MM.1S (cell line): Measurements from ENCODE around the gene TENT5C.

Experiments used
- DNase-seq: peaks from one replicate; pipeline ENCODE4 v3.0.0-alpha.2; 2015
- H2AFZ ChIP-seq: fragments of 300-600 bp; sonication (generic); 2 replicates; pipeline ENCODE4 v1.6.0; 2016; ENCODE audit warnings: antibody characterized with exemption, low read length
- H3F3A ChIP-seq: fragments of 300-600 bp; sonication (generic); 2 replicates; pipeline ENCODE4 v1.6.1; 2016; ENCODE audit warnings: mild to moderate bottlenecking, antibody characterized with exemption, low read length, moderate library complexity, mixed read lengths; ENCODE audit not compliant: insufficient read depth
- H3K27ac ChIP-seq: fragments of 300-600 bp; sonication (generic); 2 replicates; pipeline ENCODE4 v1.5.1; 2016; ENCODE audit warnings: mild to moderate bottlenecking, low read length
- H3K27me3 ChIP-seq: fragments of 300-600 bp; sonication (generic); replicated peaks from 2 replicates; pipeline ENCODE4 v1.6.0; 2016; ENCODE audit warnings: low read length; ENCODE audit not compliant: insufficient read depth
- H3K36me3 ChIP-seq: fragments of 300-600 bp; sonication (generic); replicated peaks from 2 replicates; pipeline ENCODE4 v1.6.1; 2016; ENCODE audit warnings: mild to moderate bottlenecking, low read length, mixed read lengths; ENCODE audit not compliant: insufficient read depth
- H3K4me1 ChIP-seq: fragments of 300-600 bp; sonication (generic); 2 replicates; pipeline ENCODE4 v1.6.1; 2016; ENCODE audit warnings: low read length, mixed read lengths
- H3K4me2 ChIP-seq: fragments of 300-600 bp; sonication (generic); 2 replicates; pipeline ENCODE4 v1.6.0; 2016; ENCODE audit warnings: low read depth, low read length
- H3K4me3 ChIP-seq: fragments of 300-600 bp; sonication (generic); 2 replicates; pipeline ENCODE4 v1.5.1; 2016; ENCODE audit warnings: low read length, mixed read lengths
- H3K79me2 ChIP-seq: fragments of 300-600 bp; sonication (generic); 2 replicates; pipeline ENCODE4 v1.6.1; 2016; ENCODE audit warnings: mixed run types, low read length, mixed read lengths
- H3K9ac ChIP-seq: fragments of 300-600 bp; sonication (generic); 2 replicates; pipeline ENCODE4 v1.6.1; 2016; ENCODE audit warnings: low read length, mixed read lengths
- H3K9me2 ChIP-seq: fragments of 300-600 bp; sonication (generic); replicated peaks from 2 replicates; pipeline ENCODE4 v1.6.1; 2016; ENCODE audit warnings: mild to moderate bottlenecking, low read length, mixed read lengths; ENCODE audit not compliant: insufficient read depth
- H3K9me3 ChIP-seq: fragments of 300-600 bp; sonication (generic); replicated peaks from 2 replicates; pipeline ENCODE4 v1.6.1; 2016; ENCODE audit warnings: mild to moderate bottlenecking, low read length, mixed read lengths; ENCODE audit not compliant: insufficient read depth
- H4K20me1 ChIP-seq: fragments of 300-600 bp; sonication (generic); 2 replicates; pipeline ENCODE4 v1.6.1; 2016; ENCODE audit warnings: mild to moderate bottlenecking, low read length, moderate library complexity, mixed read lengths; ENCODE audit not compliant: insufficient read depth
- CTCF ChIP-seq: fragments of 300-600 bp; sonication (generic); IDR thresholded peaks from 2 replicates; pipeline ENCODE4 v1.5.1; 2016; ENCODE audit warnings: antibody characterized with exemption, low read length, mixed read lengths
- EZH2 ChIP-seq: fragments of 300-600 bp; sonication (generic); optimal IDR thresholded peaks from 2 replicates; pipeline ENCODE3; 2017; ENCODE audit warnings: low read depth, mild to moderate bottlenecking, antibody characterized with exemption, low read length, mixed read lengths
- EZH2phosphoT487 ChIP-seq: fragments of 300-600 bp; sonication (generic); IDR thresholded peaks from 2 replicates; pipeline ENCODE4 v1.6.1; 2018; ENCODE audit warnings: antibody characterized with exemption, low read length

Gene TENT5C

GRCh38 chr1:117652421-117652820, 46.6 kb downstream of the TENT5C start:
- Histone ChIP-seq H3K9me2 (no peaks in the 10 kb centered on the region), H4K20me1 (no peaks in the 10 kb centered on the region), H3K4me1 (peaks cover 67% of the 10 kb centered on the region), H3K36me3 (no peaks in the 10 kb centered on the region), H3K9me3 (no peaks in the 10 kb centered on the region), H3F3A (peaks cover 45% of the 10 kb centered on the region), H3K9ac (no peak overlapping the region), H3K4me3 (no peak overlapping the region), H3K27me3 (no peaks in the 10 kb centered on the region), H3K27ac (peak overlapping the region; percentile 100), H3K4me2 (no peak overlapping the region), H2AFZ (no peak overlapping the region), H3K79me2 (peaks cover 48% of the 10 kb centered on the region)
- TF ChIP-seq EZH2phosphoT487 = no peak
- DNase-seq = no peak

GRCh38 chr1:117653195-117653594, 47.3 kb downstream of the TENT5C start:
- Histone ChIP-seq H3K4me1 (peaks cover 73% of the 10 kb centered on the region), H4K20me1 (no peaks in the 10 kb centered on the region), H2AFZ (no peak overlapping the region), H3K27me3 (no peaks in the 10 kb centered on the region), H3K9ac (peak overlapping the region; percentile 100), H3K9me3 (no peaks in the 10 kb centered on the region), H3K36me3 (no peaks in the 10 kb centered on the region), H3K4me3 (no peak overlapping the region), H3F3A (peaks cover 51% of the 10 kb centered on the region), H3K4me2 (peak overlapping the region; percentile 71), H3K9me2 (no peaks in the 10 kb centered on the region), H3K79me2 (peaks cover 49% of the 10 kb centered on the region), H3K27ac (peak overlapping the region; percentile 100)
- TF ChIP-seq EZH2 (no peak), CTCF (no peak), EZH2phosphoT487 (no peak)
- DNase-seq = no peak

GRCh38 chr1:117653732-117654492, 48.1 kb downstream of the TENT5C start:
- DNase-seq = peak; percentile 34
- Histone ChIP-seq H3K36me3 (no peaks in the 10 kb centered on the region), H3K4me1 (peaks cover 78% of the 10 kb centered on the region), H3F3A (peaks cover 56% of the 10 kb centered on the region), H4K20me1 (no peaks in the 10 kb centered on the region), H3K27me3 (no peaks in the 10 kb centered on the region), H3K9ac (peak overlapping the region; percentile 100), H3K79me2 (peaks cover 49% of the 10 kb centered on the region), H2AFZ (no peak overlapping the region), H3K4me3 (no peak overlapping the region), H3K9me3 (no peaks in the 10 kb centered on the region), H3K9me2 (no peaks in the 10 kb centered on the region), H3K27ac (peak overlapping the region; percentile 100), H3K4me2 (peak overlapping the region; percentile 71)
- TF ChIP-seq EZH2 (no peak), EZH2phosphoT487 (no peak), CTCF (no peak)
